Measurements from ENCODE around the gene KIDINS220.
"Not testable (repeated sequence)": the region's sequence is repeated elsewhere in the genome, so short reads cannot be mapped to it uniquely, and the experiment has no call there.

The KIDINS220 gene

GRCh38 chr2:8750221-8750620 lies 87.2 kb downstream of the KIDINS220 start:
- DNase-seq, result no peak

- no peak for DNase-seq
Observed at GRCh38 chr2:8743261-8743660, 94.2 kb downstream of the KIDINS220 start.

DNA sequence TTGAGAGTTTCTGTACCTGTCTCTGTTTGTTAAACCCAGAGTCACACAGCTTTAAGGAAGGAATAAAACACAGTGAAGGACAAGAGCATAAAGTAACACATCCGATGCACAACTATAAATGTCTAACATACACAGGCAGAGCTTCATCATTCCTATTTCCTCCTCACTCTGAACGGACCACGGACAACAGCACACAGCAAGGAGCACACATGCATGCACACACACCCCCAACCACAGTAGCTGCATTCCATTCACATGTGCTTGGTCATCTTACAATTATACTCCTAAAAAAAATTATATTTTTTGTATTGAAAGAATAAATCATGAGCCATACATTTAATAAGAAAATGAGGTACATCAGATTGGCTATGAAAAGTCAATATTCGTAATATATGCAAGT lies 97.3 kb downstream of the KIDINS220 start:
- no peak for DNase-seq

DNA sequence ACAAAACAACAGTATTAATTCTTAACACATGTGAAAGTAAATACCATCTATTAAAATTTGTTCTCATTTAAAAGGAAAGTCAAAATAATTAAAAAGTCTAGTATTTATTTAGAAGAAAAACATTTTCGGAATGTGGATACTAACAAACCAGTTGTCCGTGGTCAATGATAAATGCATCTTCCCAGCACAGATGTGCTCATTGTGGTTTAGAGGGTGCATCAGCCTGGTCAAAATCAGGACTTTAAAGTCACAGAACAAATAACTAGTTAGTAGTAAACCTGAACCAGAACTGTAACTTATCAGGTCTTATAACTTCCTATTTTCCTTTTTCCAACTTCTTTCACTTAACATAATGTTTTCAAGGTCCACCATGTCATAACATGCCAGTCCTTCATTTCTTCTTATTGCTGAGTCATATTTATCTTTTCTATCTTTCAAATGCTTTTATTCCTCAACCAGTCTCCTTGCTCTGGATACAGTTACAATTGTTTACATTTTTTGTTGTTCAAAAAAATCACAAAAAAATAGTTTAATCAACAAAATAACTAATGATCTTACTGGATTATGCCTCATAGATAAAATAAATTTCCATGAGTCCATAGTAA lies 99.7 kb downstream of the KIDINS220 start:
- DNase-seq, result no peak

DNA sequence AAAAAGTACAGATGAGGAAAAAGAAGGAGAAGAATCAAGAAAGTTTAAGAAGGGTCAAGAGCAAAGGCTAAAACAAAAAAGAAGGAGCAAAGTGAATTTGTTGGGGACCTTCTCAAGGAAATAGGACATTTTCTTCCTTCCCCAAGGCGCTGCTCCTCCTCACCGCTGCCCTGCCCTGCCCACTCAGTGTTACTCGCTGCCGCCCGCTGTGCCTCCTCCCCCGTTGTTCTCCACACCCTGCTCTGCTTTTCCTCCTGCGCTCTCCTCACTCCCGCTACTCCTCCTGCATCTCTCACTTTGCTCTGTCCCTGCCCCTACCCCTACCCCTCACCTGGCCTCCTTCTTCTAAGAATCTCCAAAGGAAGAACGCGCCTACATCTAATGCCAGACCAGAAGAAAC lies 104.8 kb downstream of the KIDINS220 start:
- DNase-seq, result no peak

DNA sequence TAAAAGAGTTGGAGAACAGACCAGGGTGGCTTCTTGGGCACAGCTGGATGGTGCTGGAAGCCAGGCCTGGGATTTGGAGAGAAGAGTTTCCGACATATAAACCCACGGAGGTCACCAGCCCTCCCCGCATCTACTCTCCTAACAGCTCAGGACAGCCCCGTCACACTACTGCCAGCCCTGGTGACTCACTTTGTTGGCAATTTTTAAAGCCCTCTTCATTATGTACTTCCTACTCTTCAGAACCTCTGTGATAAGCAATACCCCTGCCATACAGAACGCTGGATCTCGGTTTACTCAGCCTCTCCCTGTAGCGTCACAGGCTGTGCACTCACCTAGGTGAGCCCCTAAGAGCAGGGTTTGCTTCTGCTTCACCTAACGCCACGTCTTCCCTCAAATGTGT lies 107.5 kb downstream of the KIDINS220 start:
- DNase-seq, result no peak

DNA sequence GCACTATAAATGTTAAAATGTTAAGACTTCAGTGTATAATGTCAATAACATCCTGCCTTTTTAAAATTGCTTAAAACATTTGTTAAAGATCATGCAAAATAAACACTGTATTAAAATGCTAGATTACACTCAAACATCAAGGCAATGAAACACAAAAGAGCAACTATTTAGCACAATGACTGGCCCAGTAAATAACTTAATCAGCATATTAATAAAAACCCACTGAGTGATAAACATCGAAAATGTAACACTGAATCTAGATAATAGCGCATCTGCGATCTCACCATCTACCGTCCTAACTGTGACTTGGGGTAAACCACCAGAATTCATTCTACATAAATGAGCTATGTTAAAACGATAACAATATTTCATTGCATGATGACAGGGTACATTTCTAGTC lies 108.3 kb downstream of the KIDINS220 start:
- not testable (repeated sequence) for DNase-seq

- DNase-seq, result no peak
Observed at GRCh38 chr2:8728305-8729015, 109.0 kb downstream of the KIDINS220 start.

DNA sequence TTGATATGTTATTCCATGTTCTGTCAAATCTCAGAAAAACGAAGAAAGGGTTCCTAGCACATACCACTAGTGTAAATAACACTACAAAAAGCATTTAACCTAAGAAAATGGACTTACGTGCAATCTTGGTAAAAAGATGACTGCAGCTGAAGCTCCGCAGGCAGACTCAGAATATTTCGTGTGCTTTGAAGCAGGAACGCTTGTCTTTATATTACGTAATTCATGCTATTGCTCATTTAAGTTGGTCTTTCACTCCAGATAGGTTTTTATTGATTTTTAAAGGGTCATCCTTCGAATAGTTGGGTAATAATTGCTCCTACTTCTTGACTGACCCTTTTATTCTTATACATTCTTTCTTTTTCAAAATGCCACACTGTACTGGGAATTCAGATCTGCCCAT lies 111.6 kb downstream of the KIDINS220 start:
- DNase-seq, result no peak

- no peak for DNase-seq
Observed at GRCh38 chr2:8722986-8723385, 114.4 kb downstream of the KIDINS220 start.

- no peak for DNase-seq
Observed at GRCh38 chr2:8721410-8721809, 116.0 kb downstream of the KIDINS220 start.

GRCh38 chr2:8720741-8721140 lies 116.7 kb downstream of the KIDINS220 start:
- no peak for DNase-seq

DNA sequence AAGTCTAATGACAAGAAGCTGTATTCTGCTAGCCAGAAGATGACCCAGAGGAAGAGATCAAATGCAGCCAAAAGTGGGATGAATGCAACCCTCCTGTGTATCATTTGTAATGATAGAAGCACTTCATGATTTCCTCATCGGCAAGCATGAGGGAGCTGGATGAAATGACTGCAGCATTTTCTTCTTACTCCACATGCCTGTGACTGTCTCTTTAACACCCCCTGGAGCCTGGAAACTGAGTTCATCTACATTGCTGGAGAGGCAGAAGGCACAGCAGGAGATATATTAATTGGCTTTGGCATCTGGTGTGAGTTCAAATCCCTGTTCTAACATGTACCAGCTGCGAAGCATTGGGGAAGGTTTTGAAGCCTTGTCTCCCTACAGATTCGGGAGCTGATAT lies 117.9 kb downstream of the KIDINS220 start:
- no peak for DNase-seq

DNA sequence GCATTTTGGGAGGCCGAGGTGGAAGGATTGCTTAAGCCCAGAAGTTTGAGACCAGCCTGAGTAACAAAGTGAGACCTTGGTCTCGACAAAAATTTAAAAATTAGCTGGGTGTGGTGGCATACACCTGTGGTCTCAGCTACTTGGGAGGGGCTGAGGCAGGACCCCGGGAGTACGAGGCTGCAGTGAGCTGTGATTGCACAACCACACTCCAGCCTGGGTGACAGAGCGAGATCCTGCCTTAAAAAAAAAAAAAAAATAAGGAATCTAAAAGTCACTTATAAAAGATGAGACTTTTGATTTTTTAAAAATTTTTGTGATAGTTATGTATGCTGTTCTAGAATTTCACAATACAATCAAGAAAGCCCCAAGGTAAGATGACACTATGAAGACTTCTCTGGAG lies 122.4 kb downstream of the KIDINS220 start:
- no peak for DNase-seq

DNA sequence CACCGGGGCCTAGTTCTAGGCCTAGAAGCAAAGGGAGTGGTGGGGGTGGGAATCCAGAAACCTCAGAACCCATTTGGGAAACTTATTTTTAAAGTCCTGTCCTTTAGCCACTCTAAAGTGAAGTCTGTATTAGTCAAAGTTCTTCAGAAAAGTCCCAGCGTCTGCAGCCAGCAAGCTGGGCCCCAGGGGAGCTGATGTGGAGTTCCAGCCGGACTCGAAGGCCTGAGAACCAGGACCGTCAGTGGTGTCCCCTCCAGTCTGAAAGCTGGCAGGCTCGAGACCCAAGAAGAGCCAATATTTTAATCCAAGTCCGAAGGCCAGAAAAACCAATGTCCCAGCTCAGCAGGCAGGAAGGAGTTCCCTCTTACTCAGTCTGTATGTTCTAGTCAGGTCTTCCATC lies 123.1 kb downstream of the KIDINS220 start:
- DNase-seq, result no peak

DNA sequence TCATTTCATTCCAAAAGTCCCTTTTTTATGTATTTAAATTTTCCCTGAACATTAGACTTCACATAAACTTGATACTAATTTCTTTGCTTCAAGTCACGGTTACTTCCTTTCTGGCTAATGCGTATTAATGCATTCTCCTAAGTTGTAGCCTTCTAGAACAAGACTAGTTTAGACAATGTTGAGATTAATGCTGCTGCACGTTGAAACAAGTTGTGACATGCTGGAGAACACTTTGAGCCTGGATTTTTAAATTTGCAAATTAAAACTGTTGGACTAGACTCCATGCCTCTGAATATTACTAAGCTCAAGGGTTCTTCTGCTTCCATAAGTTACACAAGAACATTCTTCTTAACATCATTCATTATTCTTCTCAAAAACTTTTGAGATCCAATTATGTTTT lies 126.5 kb downstream of the KIDINS220 start:
- DNase-seq, result no peak

DNA sequence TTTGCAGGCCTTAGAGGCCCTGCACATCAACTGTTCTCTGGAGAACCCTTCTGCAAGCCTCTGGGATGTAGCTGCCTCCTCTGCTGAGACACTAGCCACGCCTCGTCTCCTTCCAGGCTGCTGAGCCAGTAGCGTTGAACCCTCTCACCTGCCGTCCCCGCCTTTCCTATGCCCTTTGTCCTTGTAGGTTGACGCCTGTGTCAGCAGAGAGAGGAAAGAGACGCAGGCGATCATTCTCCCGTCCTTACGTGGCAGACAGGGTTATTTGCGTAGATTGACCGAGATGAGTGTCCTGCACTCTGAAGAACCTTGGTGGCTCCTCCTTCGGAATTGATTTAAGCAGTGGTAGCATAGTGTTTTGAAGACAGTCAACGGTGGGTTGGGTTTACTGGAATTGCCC lies 127.8 kb downstream of the KIDINS220 start:
- DNase-seq, result no peak

DNA sequence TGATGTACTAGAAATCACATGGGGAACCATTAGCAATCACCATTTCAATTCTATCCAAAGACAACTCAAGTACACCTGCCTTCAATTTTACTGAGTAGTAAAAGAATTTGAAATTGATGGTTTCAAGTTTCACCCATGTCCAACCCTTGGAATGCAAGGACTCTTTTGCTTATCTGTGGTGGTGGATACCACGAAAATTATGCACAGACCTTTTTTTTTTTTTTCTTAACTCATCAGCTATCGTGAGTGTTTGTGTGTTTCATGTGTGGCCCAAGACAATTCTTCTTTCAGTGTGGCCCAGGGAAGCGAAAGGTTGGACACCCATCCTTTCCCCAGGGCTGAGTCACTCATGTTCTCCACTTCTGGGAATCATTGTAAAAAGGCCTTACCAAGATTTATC lies 132.5 kb downstream of the KIDINS220 start:
- DNase-seq, result no peak

GRCh38 chr2:8701681-8702379 lies 135.6 kb downstream of the KIDINS220 start:
- DNase-seq, result no peak

GRCh38 chr2:8699839-8700238 lies 137.6 kb downstream of the KIDINS220 start:
- DNase-seq, result no peak

GRCh38 chr2:8697190-8697589 lies 140.2 kb downstream of the KIDINS220 start:
- no peak for DNase-seq

DNA sequence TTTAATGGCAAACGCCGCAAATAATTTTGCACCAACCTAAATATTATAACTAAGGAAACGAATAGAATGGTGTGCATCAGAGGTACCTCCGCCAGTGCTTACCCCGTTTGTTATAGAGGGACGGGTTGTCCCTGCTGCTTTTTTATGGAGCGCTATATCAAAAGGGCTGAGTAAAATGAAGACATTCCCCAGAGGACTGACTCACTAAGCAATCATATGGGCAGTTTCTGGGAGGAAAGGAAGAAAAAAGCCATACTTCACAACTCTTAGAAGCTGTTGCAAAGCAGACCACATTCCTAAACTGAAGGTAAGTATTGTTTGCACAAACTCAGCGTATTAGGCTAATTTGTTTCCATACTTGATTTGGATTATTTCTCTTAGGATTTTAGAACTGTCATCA lies 142.7 kb downstream of the KIDINS220 start:
- DNase-seq, result no peak

DNA sequence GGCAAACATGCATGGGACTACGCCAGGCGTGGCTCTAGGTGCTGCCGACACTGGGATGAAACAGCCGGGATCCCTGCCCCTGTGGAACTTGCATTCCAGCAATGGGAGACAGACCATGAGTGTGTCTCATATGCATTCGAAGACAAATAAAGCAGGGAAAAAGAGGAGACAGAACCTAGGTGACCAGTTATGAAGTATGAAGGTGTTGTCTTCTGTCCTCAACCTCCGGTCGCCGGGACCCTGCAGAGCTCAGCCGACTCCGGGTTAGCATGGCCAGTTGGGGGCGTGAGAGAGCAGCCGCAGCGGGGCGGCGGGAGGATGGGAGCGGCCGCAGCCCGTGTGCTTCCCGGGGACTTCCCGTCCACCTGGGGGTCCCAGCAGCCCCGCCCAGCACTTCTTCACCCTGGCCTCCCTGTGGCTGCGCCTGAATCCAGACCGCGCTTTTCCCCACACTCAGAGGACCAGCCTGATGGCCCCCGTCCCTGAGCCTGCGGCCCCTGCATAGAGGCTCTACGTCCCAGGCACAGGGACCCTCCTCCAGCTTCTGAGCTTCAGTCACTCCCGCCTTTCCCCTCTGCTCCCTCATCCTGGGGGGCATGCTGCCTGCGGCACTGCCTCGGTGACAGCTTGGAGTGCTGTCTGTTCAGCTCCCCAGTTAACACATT lies 144.1 kb downstream of the KIDINS220 start:
- DNase-seq, result peak in 2 of 5 experiments; percentile 10 to 37

DNA sequence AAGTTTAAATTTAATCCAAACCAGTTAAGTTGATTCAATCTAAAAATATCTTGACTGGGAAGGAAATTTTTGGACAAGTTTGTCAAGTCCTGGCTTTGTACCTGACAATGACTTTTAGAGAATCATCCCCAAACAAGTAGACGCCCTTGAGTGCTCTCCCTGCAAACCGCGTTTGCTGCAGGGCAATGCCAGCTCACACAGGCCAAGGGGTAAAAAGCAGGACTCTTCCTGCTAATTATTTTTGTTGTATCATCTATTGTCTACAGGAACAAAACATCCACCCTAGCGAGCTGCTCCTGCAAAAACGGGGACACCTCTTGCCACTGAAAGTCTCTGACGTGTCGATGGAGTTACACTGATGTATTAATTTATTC lies 144.6 kb downstream of the KIDINS220 start:
- DNase-seq, result no peak
